ENCODE data around the gene EMP1. TPM values are rescaled to one million over a fixed set of nuclear protein-coding genes. Genes with fewer than 3 reads are reported as not detected.

Gene EMP1
- total RNA-seq, 1 donor from 2014 or later, result 83.3 TPM

- peak in 1 of 2 donors; percentile 31 for DNase-seq (ENCODE audit: low read depth in 2 of 2)
Measured at GRCh38 chr12:13173012-13173932, 23.3 kb upstream of the EMP1 start.

- DNase-seq (ENCODE audit: low read depth in 2 of 2), result peak in 1 of 2 donors; percentile 29
Measured at GRCh38 chr12:13175499-13175898, 21.0 kb upstream of the EMP1 start.

GRCh38 chr12:13176256-13176655 lies 20.3 kb upstream of the EMP1 start:
- DNase-seq (ENCODE audit: low read depth in 2 of 2), result no peak

- peak in 1 of 2 donors; percentile 56 for DNase-seq (ENCODE audit: low read depth in 2 of 2)
Measured at GRCh38 chr12:13177373-13177772, 19.2 kb upstream of the EMP1 start.

- no peak for DNase-seq (ENCODE audit: low read depth in 2 of 2)
Measured at GRCh38 chr12:13177906-13178305, 18.6 kb upstream of the EMP1 start.

- no peak for DNase-seq (ENCODE audit: low read depth in 2 of 2)
Measured at GRCh38 chr12:13178568-13179210, 17.8 kb upstream of the EMP1 start.

- no peak for DNase-seq (ENCODE audit: low read depth in 2 of 2)
Measured at GRCh38 chr12:13179211-13180074, 17.1 kb upstream of the EMP1 start.

- no peak for DNase-seq (ENCODE audit: low read depth in 2 of 2)
Measured at GRCh38 chr12:13181375-13182070, 15.0 kb upstream of the EMP1 start.

- no peak for DNase-seq (ENCODE audit: low read depth in 2 of 2)
Measured at GRCh38 chr12:13182881-13183280, 13.6 kb upstream of the EMP1 start.

GRCh38 chr12:13183620-13184019 lies 12.9 kb upstream of the EMP1 start:
- DNase-seq (ENCODE audit: low read depth in 2 of 2), result no peak

- DNase-seq (ENCODE audit: low read depth in 2 of 2), result no peak
Measured at GRCh38 chr12:13186302-13186701, 10.2 kb upstream of the EMP1 start.

- DNase-seq (ENCODE audit: low read depth in 2 of 2), result peak in 1 of 2 donors; percentile 87
Measured at GRCh38 chr12:13187399-13187798, 9.1 kb upstream of the EMP1 start.

- DNase-seq (ENCODE audit: low read depth in 2 of 2), result no peak
Measured at GRCh38 chr12:13189264-13189663, 7.3 kb upstream of the EMP1 start.

- DNase-seq (ENCODE audit: low read depth in 2 of 2), result no peak
Measured at GRCh38 chr12:13190275-13190674, 6.3 kb upstream of the EMP1 start.

- DNase-seq (ENCODE audit: low read depth in 2 of 2), result no peak
Measured at GRCh38 chr12:13192719-13193118, 3.8 kb upstream of the EMP1 start.

- no peak for DNase-seq (ENCODE audit: low read depth in 2 of 2)
Measured at GRCh38 chr12:13193505-13194231, 2.9 kb upstream of the EMP1 start.

GRCh38 chr12:13194401-13195110 lies 2.0 kb upstream of the EMP1 start:
- DNase-seq (ENCODE audit: low read depth in 2 of 2), result no peak

GRCh38 chr12:13195250-13195649 lies 1.3 kb upstream of the EMP1 start:
- DNase-seq (ENCODE audit: low read depth in 2 of 2), result peak in 1 of 2 donors; percentile 57

- DNase-seq (ENCODE audit: low read depth in 2 of 2), result peak in 1 of 2 donors; percentile 41
Measured at GRCh38 chr12:13195785-13196129, 769 bp upstream of the EMP1 start.

- peak in 1 of 2 donors; percentile 38 for DNase-seq (ENCODE audit: low read depth in 2 of 2)
Measured at GRCh38 chr12:13197032-13197431, 506 bp downstream of the EMP1 start.
